ENCODE data around the gene PGAP2.
A peak's percentile ranks its signal among the peaks of the same experiment; 100 is the strongest.
"Not testable (repeated sequence)": the region's sequence is repeated elsewhere in the genome, so short reads cannot be mapped to it uniquely, and the experiment has no call there.

PGAP2 gene

GRCh38 chr11:3807909-3808860, at the start of gene PGAP2:
PGAP2 (plus strand) TSS chr11:3808560; CDS start chr11:3811260, 2,700 bp downstream.
- DNase-seq (ENCODE audit: low spot score), result peak; percentile 78

- no peak for DNase-seq (ENCODE audit: low spot score)
These were observed 44.1 kb upstream of the PGAP2 start for GRCh38 chr11:3764266-3764665.

GRCh38 chr11:3766836-3767235, 41.5 kb upstream of the PGAP2 start:
- not testable (repeated sequence) for DNase-seq (ENCODE audit: low spot score)

- no peak for DNase-seq (ENCODE audit: low spot score)
These were observed 40.8 kb upstream of the PGAP2 start for GRCh38 chr11:3767536-3767935.

- no peak for DNase-seq (ENCODE audit: low spot score)
These were observed 35.2 kb upstream of the PGAP2 start for GRCh38 chr11:3773180-3773579.

- no peak for DNase-seq (ENCODE audit: low spot score)
These were observed 32.5 kb upstream of the PGAP2 start for GRCh38 chr11:3775736-3776406.

GRCh38 chr11:3781423-3781822, 26.9 kb upstream of the PGAP2 start:
- no peak for DNase-seq (ENCODE audit: low spot score)

GRCh38 chr11:3782963-3783362, 25.4 kb upstream of the PGAP2 start:
- DNase-seq (ENCODE audit: low spot score), result no peak

GRCh38 chr11:3783611-3784010, 24.7 kb upstream of the PGAP2 start:
- DNase-seq (ENCODE audit: low spot score), result no peak

GRCh38 chr11:3786781-3787428, 21.5 kb upstream of the PGAP2 start:
- no peak for DNase-seq (ENCODE audit: low spot score)

GRCh38 chr11:3794387-3794786, 14.0 kb upstream of the PGAP2 start:
- not testable (repeated sequence) for DNase-seq (ENCODE audit: low spot score)

- no peak for DNase-seq (ENCODE audit: low spot score)
These were observed 13.0 kb upstream of the PGAP2 start for GRCh38 chr11:3795131-3796001.

GRCh38 chr11:3796002-3796311, 12.4 kb upstream of the PGAP2 start:
- no peak for DNase-seq (ENCODE audit: low spot score)

- no peak for DNase-seq (ENCODE audit: low spot score)
These were observed 12.0 kb upstream of the PGAP2 start for GRCh38 chr11:3796346-3796745.

- no peak for DNase-seq (ENCODE audit: low spot score)
These were observed 11.5 kb upstream of the PGAP2 start for GRCh38 chr11:3796801-3797328.

- DNase-seq (ENCODE audit: low spot score), result peak; percentile 100
These were observed 10.8 kb upstream of the PGAP2 start, which contains the start of gene NUP98 for GRCh38 chr11:3797329-3798090. NUP98 (minus strand) TSS chr11:3797554; CDS start chr11:3782117, 15,437 bp downstream.

- DNase-seq (ENCODE audit: low spot score), result no peak
These were observed 9.2 kb upstream of the PGAP2 start for GRCh38 chr11:3799143-3799542.

- DNase-seq (ENCODE audit: low spot score), result no peak
These were observed 8.5 kb upstream of the PGAP2 start for GRCh38 chr11:3799873-3800272.

- DNase-seq (ENCODE audit: low spot score), result no peak
These were observed 6.2 kb upstream of the PGAP2 start for GRCh38 chr11:3802011-3802790.

All from cerebellar cortex (tissue), 1 donor.